HG02981 (cell line): Measurements from ENCODE around the gene CC2D2B.
"Not testable (repeated sequence)": the region's sequence is repeated elsewhere in the genome, so short reads cannot be mapped to it uniquely, and the experiment has no call there.

Source experiments
- ATAC-seq: cut with Tn5 transposase; IDR thresholded peaks from one replicate; pipeline ENCODE4 v1.9.1; 2021; ENCODE audit warnings: mild to moderate bottlenecking, moderate library complexity; ENCODE audit not compliant: unreplicated experiment

Gene CC2D2B

GRCh38 chr10:95906677-95907455 lies 909 bp upstream of the CC2D2B start:
- ATAC-seq: peak; percentile 27

- no peak for ATAC-seq
Measured at GRCh38 chr10:95908450-95908849, 675 bp downstream of the CC2D2B start.

- ATAC-seq: no peak
Measured at GRCh38 chr10:95909561-95909960, 1.8 kb downstream of the CC2D2B start.

- not testable (repeated sequence) for ATAC-seq
Measured at GRCh38 chr10:95916039-95916438, 8.3 kb downstream of the CC2D2B start.

GRCh38 chr10:95920798-95921426 lies 13.1 kb downstream of the CC2D2B start:
- ATAC-seq: no peak

GRCh38 chr10:95925033-95925432 lies 17.3 kb downstream of the CC2D2B start:
- no peak for ATAC-seq

- no peak for ATAC-seq
Measured at GRCh38 chr10:95935429-95935828, 27.7 kb downstream of the CC2D2B start.

GRCh38 chr10:95941115-95941514 lies 33.3 kb downstream of the CC2D2B start:
- no peak for ATAC-seq

GRCh38 chr10:95963202-95963990 lies 55.6 kb downstream of the CC2D2B start:
- ATAC-seq: no peak

GRCh38 chr10:95963991-95964389 lies 56.2 kb downstream of the CC2D2B start:
- no peak for ATAC-seq

- no peak for ATAC-seq
Measured at GRCh38 chr10:95964756-95965155, 57.0 kb downstream of the CC2D2B start.

- no peak for ATAC-seq
Measured at GRCh38 chr10:95976362-95977229, 68.8 kb downstream of the CC2D2B start.

- no peak for ATAC-seq
Measured at GRCh38 chr10:95982200-95982599, 74.4 kb downstream of the CC2D2B start.

- peak; percentile 92 for ATAC-seq
Measured at GRCh38 chr10:95987685-95988426, 80.1 kb downstream of the CC2D2B start.

GRCh38 chr10:95988702-95989101 lies 80.9 kb downstream of the CC2D2B start:
- no peak for ATAC-seq

- not testable (repeated sequence) for ATAC-seq
Measured at GRCh38 chr10:95994376-95994775, 86.6 kb downstream of the CC2D2B start.

- no peak for ATAC-seq
Measured at GRCh38 chr10:95998255-95998784, 90.5 kb downstream of the CC2D2B start.

- no peak for ATAC-seq
Measured at GRCh38 chr10:96013956-96014355, 106.2 kb downstream of the CC2D2B start.

- no peak for ATAC-seq
Measured at GRCh38 chr10:96014473-96015102, 106.8 kb downstream of the CC2D2B start.
